Smooth muscle cell (in vitro differentiated cells): ENCODE data around the gene CREB3L1. TPM values are rescaled to one million over a fixed set of nuclear protein-coding genes. Genes with fewer than 3 reads are reported as not detected.

Experiments used
- DNase-seq: peaks from one replicate; lab custom pipeline; 2025; ENCODE audit not compliant: unreplicated experiment; lab: John Stamatoyannopoulos, UW
- H2AFZ ChIP-seq: fragments of 200-600 bp; sonication (generic); 2 replicates; pipeline ENCODE4 v1.6.0; 2016; ENCODE audit warnings: antibody characterized with exemption, low read depth, mild to moderate bottlenecking
- H3F3A ChIP-seq: fragments of 200-600 bp; sonication (generic); 2 replicates; pipeline ENCODE4 v1.6.0; 2017; ENCODE audit warnings: antibody characterized with exemption, low read depth
- H3K27ac ChIP-seq: fragments of 200-600 bp; sonication (generic); 2 replicates; pipeline ENCODE4 v1.5.1; 2016; ENCODE audit warnings: low read depth, mild to moderate bottlenecking
- H3K27me3 ChIP-seq: fragments of 200-600 bp; sonication (generic); 2 replicates; pipeline ENCODE4 v1.6.1; 2016; ENCODE audit warnings: low read depth, mild to moderate bottlenecking
- H3K36me3 ChIP-seq: fragments of 200-600 bp; sonication (generic); 2 replicates; pipeline ENCODE4 v1.5.1; 2016; ENCODE audit warnings: low read depth
- H3K4me1 ChIP-seq: fragments of 200-600 bp; sonication (generic); 2 replicates; pipeline ENCODE4 v1.5.1; 2016; ENCODE audit warnings: low read depth
- H3K4me2 ChIP-seq: fragments of 200-600 bp; sonication (generic); 2 replicates; pipeline ENCODE4 v1.6.0; 2016; ENCODE audit warnings: mild to moderate bottlenecking
- H3K4me3 ChIP-seq: fragments of 200-600 bp; sonication (generic); 2 replicates; pipeline ENCODE4 v1.5.1; 2016; ENCODE audit warnings: mild to moderate bottlenecking
- H3K79me2 ChIP-seq: fragments of 200-600 bp; sonication (generic); 2 replicates; pipeline ENCODE4 v1.6.0; 2016; ENCODE audit warnings: low read depth, mild to moderate bottlenecking
- H3K9ac ChIP-seq: fragments of 200-600 bp; sonication (generic); 2 replicates; pipeline ENCODE4 v1.6.0; 2016; ENCODE audit warnings: low read depth
- H3K9me3 ChIP-seq: fragments of 200-600 bp; sonication (generic); replicated peaks from 2 replicates; pipeline ENCODE4 v1.5.1; 2016; ENCODE audit warnings: low read depth
- H4K20me1 ChIP-seq: fragments of 200-600 bp; sonication (generic); 2 replicates; pipeline ENCODE4 v1.6.0; 2016; ENCODE audit warnings: low read depth
- CTCF ChIP-seq: fragments of 200-600 bp; sonication (generic); IDR thresholded peaks from 2 replicates; pipeline ENCODE4 v1.5.1; 2017; ENCODE audit warnings: borderline replicate concordance, mild to moderate bottlenecking, antibody characterized with exemption; ENCODE audit not compliant: insufficient read depth, poor library complexity, severe bottlenecking
- WGBS: methylation state at CpG from one replicate; pipeline ENCODE4 v1.1.7; 2016; ENCODE audit warnings: low lambda C conversion rate; 5-methylcytosine and 5-hydroxymethylcytosine counted together
- polyA plus RNA-seq: library from polyadenylated mRNA; unstranded; fragments of >200 nt; fragmentation: Nextera tagmentation; extraction: Ambion mirVana; gene quantifications from 2 replicates; pipeline ENCODE4 v1.2.1, GENCODE V29; 2016
- total RNA-seq: library from RNA; depleted of rRNA; stranded (reverse); fragments of >200 nt; gene quantifications from 2 replicates; pipeline ENCODE4 v1.2.3, GENCODE V29; 2014

Gene CREB3L1
- total and polyA plus RNA-seq, 2 experiments from 2014 or later = 63.3 to 437 TPM

GRCh38 chr11:46345131-46345597, 67.7 kb downstream of the CREB3L1 start:
- Histone ChIP-seq H3K4me3 (peak overlapping the region; percentile 16), H3K4me1 (peaks cover 9% of the 10 kb centered on the region), H3K36me3 (no peaks in the 10 kb centered on the region), H3K27me3 (no peaks in the 10 kb centered on the region), H2AFZ (no peak overlapping the region), H3K4me2 (peak overlapping the region; percentile 29), H3K9me3 (no peaks in the 10 kb centered on the region), H3F3A (peaks cover 3% of the 10 kb centered on the region), H3K9ac (no peak overlapping the region), H4K20me1 (peaks cover 21% of the 10 kb centered on the region), H3K79me2 (peaks cover 27% of the 10 kb centered on the region), H3K27ac (no peak overlapping the region)
- TF ChIP-seq CTCF = no peak
- 52% methylated on average over 19 of the region's 20 CpGs for WGBS
- no peak for DNase-seq

GRCh38 chr11:46345881-46346484, 68.5 kb downstream of the CREB3L1 start:
- TF ChIP-seq CTCF = no peak
- no peaks in the 10 kb centered on the region for H3K9me3 ChIP-seq
- peaks cover 9% of the 10 kb centered on the region for H3K4me1 ChIP-seq
- 89% methylated on average over 10 of the region's 10 CpGs for WGBS
- H3K27me3 ChIP-seq = no peaks in the 10 kb centered on the region
- H3K4me2 ChIP-seq = peak overlapping the region; percentile 79
- H3K9ac ChIP-seq = no peak overlapping the region
- no peak overlapping the region for H3K27ac ChIP-seq
- H3K36me3 ChIP-seq = no peaks in the 10 kb centered on the region
- peaks cover 25% of the 10 kb centered on the region for H4K20me1 ChIP-seq
- no peak for DNase-seq
- no peak overlapping the region for H2AFZ ChIP-seq
- peaks cover 3% of the 10 kb centered on the region for H3F3A ChIP-seq
- no peak overlapping the region for H3K4me3 ChIP-seq
- peaks cover 29% of the 10 kb centered on the region for H3K79me2 ChIP-seq

GRCh38 chr11:46346886-46347636, 69.6 kb downstream of the CREB3L1 start, which contains the start of gene DGKZ:
TSS of gene DGKZ (plus strand) at chr11:46347463. CDS start at chr11:46347660, 197 bp downstream.
- peak within 1 kb of the TSS; percentile 71 for H3K9ac ChIP-seq
- no peak within 1 kb of the TSS for H3K27ac ChIP-seq
- WGBS = 11% methylated on average over 44 of the region's 80 CpGs

More at GRCh38 chr11:46346886-46347636, 69.6 kb downstream of the CREB3L1 start, which contains the start of gene DGKZ:
- H3K4me2 ChIP-seq = peak within 1 kb of the TSS; percentile 96
- no peaks in the 10 kb centered on the region for H3K27me3 ChIP-seq
- no peaks in the 10 kb centered on the region for H3K36me3 ChIP-seq
- no peaks in the 10 kb centered on the region for H3K9me3 ChIP-seq
- H3K4me1 ChIP-seq = peaks cover 9% of the 10 kb centered on the region
- peaks cover 39% of the 10 kb centered on the region for H3K79me2 ChIP-seq
- H3K4me3 ChIP-seq = peak within 1 kb of the TSS; percentile 86
- H3F3A ChIP-seq = peaks cover 2% of the 10 kb centered on the region
- DNase-seq = peak; percentile 64
- no peak within 1 kb of the TSS for H2AFZ ChIP-seq
- TF ChIP-seq CTCF = peak; percentile 65
- peaks cover 36% of the 10 kb centered on the region for H4K20me1 ChIP-seq
